CD4-positive, alpha-beta T cell treated with Interleukin-6 at 100 ng/mL for 8 hours (primary cell): ENCODE results near the gene NRG2.

Experiments
- DNase-seq: peaks from one replicate; pipeline ENCODE4 v3.0.0-alpha.2; 2020; ENCODE audit warnings: mixed read lengths, low spot score

The NRG2 gene

DNA sequence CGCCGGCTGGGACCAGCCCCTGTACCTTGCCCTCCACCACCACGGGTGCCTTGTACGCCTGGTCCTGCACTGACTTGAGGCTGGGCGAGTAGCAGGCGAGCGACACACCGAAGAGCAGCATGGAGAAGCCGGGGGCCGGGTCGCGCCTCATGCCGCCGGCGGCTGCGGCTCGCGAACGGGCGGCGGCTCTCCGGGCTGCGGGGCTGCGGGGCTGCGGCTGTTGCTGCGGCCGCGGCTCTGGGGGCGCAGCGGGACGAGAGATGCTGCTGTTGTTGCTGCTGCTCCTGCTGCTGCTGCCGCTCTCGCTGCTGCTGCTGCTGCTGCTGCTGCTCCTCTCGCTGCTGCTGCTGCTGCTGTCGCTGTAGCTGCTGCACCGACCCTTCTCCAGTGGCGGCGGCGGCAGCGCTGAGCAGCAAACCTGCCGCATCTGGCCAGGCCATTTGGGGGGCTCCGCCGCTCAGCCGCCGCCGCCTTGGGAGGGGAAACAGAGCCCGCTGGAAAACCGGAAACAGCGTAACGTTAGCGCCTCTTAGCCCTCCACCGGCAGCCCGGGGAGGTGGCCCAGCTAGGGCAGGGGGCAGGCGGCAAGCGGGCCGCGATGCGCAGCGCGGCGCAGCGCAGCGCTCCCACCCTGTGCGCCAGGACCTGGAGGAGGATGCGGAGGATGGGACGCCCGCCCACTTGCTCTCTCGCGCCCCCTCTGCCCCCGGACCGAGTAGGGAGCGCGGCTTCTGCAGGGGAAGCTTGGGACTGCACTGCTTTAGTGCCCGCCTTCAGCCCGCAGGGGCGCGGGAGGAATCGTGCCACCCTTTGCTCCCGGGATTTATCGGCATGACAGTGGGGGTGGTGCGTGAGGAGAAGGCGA, at the start of gene NRG2:
NRG2 (minus strand) TSS at position 657 of the 865 bp plus-strand sequence.
- peak; percentile 37 for DNase-seq

DNA sequence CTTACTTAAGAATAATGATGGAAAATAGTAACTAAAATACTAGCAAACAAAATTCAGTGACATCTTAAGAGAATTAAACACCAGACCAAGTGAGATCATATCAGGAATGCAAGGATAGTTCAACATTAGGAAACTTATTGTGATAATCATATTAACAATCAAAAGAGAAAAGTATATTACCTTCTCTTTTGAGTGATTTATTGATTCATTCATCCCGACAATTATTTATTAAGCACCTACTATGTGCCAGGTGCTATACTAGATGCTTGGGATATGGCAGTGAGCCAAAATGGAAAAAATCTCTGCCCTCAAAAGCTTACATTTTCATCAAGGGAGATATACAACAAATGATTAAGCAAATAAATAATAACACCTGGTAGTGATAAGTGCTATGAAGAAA, 47.2 kb upstream of the NRG2 start:
- DNase-seq, result no peak

DNA sequence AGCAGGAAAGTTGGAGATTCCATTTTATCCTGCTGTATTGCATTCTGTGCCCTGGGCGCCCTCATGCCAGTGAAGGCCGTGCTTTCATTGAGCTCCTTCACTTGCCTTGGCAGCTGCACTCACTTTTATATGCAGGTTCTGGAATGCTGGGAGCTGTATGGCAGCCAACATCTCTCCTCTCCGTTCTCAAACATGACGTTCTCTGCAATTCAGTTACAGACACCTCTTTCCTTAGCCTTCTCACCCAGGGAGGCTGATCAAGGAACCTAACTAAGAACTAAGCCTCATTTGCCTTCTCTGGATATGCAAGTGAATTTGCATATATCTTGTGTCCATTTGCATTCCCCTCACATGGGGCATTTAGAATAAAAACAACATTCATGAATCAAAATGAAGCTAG, 41.4 kb upstream of the NRG2 start:
- DNase-seq, result no peak

DNA sequence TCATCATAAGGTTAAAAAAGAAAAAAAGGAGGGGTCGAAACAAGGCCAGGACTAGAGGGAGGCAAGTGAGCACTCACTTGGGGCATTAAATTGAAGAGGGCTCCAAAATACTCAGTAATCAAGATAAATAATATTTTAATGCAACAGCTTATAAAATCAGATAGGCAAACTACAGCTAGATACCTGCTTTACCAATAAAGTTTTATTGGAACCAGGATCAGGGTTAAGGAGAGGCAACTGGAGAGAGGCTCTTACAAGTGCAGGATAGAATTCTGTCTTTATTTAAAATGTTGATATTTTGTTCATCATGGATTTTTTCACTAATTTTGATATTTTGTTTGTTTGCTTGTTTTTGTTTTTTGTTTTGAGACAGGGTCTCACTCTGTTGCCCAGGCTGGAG, 40.6 kb upstream of the NRG2 start:
- DNase-seq, result no peak

DNA sequence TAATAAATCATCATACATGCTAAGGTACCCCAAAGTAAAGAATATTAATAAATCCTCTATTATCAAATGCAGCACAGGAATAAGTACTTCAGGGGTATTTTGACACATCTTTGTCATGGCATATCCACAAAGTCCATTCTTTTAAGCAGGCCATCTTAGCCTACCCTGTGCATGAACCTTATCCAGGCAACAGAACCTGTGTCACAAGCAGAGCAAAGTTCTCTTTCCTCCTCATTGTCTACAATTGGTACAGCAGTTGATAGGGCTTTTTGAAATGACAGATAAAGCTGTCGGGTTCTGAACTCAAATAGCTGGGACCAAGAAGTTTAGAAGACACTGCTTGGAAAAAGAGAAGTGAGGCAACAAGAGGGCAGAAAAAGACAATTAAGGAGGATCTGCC, 40.0 kb upstream of the NRG2 start:
- no peak for DNase-seq

DNA sequence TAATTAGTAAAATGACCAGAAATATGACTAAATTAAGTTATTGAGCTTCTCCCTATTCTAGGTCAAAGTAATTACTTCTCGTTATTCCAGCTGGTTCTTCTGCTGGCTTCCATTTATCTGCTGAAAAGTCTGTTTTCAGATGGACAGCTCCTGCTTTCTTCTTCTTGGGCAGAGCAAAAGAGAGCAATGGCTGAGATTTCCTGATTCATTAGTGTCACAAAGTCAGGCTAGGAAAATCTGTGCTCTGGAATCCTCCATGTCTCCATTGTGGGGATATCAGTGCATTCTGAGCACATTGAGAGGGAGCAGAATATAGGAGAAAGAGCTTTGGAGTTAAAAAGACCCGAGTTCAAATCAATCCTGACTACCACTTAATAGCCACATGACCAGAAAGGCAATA, 33.7 kb upstream of the NRG2 start:
- DNase-seq, result no peak

DNA sequence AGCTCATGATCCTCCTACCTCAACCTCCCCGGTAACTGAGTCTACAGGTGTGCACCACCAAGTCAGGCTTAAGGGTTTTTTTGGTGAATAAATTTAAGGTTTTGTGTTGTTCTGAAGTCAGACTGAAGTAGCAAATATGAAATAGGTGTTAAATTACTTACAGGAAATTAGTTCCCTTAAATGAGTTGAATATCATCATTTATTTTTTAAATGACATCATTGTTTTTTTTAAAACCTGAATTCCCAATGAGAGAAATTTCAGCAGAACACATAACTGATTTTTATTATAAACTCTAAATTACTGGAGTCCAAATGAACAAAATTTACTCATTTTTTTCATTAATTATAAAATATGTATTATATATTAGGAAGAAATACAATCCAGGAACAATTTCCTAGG, 33.0 kb upstream of the NRG2 start:
- no peak for DNase-seq

DNA sequence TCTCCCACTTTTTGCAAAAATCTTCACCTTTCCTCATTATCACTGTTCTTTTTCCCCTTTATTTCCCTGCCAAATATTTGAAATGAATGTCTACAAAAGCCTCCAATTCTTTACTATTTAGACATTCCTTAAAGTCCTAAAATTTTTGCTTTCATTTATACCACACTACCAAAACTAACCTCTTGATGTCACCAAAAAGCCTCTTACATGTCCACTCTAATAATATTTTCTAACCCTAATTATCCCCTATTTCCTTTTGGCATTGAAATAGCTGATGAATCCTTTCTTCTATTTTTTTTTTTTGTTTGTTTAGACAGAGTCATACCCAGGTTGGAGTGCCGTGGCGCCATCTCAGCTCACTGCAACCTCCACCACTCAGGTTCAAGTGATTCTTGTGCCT, 32.3 kb upstream of the NRG2 start:
- DNase-seq, result no peak

DNA sequence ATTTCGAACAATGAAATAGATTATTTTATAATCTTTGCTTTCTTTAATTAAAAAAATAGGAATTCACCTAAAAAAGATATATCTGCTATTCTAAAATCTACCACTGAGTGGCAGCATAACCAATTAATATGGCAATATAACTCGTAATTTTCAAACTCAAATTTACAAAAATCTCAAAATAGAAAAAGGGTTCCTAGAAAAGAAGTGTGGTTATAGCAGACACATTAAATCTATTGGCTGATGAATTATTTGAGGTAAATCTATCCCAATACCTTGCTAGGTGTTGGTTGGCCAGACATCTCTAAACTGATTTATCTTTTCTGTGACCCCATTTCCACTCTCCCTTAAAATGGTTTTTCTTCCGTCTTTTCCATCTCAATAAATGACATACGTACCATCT, 30.2 kb upstream of the NRG2 start:
- peak; percentile 17 for DNase-seq

DNA sequence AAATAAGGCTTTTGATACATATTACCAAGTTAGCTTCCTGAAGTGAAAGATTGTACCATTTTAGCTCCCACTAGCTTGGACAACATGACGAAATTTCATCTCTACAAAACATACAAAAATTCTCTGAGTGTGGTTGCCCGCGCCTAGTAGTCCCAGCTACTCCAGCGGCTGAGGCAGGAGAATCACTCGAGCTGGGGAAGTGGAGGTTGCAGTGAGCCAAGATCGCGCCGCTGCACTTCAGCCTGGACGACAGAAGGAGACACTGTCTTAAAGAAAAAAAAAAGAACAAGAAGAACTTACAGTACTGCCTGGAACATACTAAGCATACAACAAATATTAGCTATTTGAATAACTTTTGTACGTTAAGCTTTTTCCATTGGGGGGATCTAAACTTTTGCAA, 29.7 kb upstream of the NRG2 start:
- DNase-seq, result no peak

DNA sequence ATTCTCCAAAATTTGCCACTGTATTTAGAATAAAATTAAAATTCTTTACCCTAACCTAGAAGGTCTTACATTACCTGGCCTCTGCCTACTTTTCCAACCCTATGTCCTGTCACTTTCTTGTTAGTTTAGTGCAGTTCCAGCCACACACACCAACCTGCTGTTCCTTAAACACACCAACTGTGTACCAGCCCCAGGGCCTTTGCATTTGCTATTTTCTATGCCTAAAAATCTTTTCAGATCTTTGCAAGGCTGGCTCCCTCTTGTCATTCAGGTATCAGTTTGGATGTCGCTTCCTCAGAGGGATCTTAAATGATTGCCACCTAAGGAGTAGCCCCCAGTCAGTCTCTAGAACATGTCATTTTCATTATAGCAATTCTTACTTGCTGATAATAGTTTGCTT, 17.7 kb upstream of the NRG2 start:
- DNase-seq, result no peak

DNA sequence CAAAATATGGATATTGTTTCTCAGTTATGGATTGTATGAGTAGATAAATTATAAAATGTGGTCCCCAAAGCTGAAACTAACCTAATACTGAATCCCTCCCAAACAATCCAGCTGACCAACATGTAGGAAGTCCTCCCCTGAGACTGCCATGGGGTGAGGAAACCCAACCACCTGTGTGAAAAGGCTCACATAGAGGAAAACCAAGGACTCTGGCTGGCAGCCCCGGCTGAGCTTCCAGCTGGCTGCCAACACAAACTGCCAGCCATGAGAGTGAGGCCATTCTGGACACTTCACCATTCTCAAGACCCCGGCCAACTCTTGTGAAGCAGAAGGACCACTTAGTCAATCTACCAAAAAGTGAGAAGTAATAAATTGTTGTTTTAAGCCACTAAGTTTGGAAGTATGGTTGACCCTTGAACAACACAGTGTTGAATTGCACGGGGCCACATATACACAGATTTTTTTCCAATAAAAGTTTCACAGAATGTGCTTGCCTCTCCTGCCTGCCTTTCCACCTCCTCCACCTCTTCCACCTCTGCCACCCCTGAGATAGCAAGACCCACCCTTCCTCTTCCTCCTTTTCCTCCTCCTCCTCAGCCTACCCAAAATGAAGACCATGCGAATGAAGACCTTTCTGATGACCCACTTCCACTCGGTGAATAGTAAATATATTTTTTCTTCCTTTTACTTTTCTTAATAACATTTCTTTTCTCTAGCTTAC, 15.3 kb upstream of the NRG2 start:
- no peak for DNase-seq

DNA sequence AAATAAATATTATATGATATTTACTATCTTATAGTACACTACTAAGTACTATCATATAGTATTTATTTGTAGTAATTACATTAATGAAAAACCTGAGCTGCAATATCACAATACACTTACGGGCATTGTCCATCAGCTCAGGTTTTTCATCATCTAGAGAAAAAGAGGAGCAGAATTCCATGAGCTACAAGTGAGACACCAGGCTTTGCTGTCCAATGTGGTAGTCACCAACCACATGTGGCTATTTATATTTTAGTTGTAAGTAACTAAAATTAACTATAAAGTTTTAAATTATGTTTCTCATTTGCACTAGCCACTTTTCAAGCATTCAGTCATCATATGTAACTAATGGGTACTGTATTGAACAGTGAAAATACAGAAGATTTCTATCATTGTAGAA, 13.8 kb upstream of the NRG2 start:
- no peak for DNase-seq

DNA sequence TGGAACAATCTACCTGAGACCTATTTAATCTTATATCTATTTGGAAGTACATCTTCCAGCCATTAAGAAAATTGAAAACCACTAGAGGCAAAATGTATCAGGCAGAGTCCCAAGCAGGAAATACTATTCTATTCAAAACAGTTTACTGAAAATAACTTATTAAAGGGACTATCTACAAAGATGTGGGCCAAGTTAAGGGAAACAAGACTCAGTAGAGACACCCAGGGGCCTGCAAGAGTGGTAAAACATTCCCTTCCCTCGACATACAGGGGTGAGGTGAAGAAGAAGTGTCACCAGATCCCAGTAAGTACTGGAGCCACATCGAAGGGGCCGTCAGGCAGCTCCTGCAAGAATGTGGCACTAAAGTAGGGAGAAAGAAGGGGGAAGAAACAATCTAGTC, 12.1 kb upstream of the NRG2 start:
- no peak for DNase-seq

DNA sequence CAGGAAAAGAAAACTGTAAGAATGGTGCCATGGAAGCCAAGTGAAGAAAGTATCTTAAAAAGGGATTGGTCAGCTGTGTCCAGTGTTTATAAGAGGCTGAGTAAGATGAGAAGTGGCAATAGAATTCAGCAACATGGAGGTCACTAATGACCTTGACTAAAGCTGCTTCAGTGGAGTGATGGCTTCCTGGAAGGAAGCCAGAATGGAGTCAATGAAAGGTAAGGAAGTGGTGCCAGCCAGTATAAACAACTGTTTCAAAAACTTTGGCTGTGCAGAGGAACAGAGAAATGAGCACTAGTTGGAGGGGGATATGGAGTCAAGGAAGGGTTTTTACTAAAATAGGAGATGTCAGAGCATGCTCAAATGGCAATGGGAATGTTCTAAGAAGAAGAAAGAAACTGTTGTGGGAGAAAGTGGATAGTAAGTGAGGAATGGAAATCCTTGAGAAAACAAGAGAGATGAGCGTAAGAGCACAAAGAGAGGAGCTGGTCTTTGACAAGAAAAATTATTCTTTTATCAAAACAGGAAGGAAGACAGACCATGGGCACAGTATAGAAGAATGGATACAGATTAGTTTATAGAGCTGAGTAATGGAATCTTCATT, 11.1 kb upstream of the NRG2 start:
- no peak for DNase-seq

DNA sequence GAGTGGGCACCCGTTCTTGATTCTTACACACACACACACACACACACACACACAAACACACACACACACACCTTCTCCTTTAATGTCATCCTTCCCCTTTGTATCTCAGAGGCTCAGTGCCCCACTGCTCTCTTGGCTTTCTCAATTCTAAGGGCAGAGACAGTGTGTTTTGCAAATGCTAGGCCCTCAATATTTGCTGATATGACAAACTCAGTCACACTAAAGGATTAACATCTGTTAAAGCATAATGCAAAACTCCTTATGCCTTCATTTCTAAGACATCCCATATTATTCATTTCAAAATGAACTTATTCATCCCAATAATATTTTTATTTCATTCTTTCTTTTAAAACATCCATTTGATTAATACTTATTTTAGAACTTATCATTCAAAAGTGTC, 8.9 kb upstream of the NRG2 start:
- DNase-seq, result no peak

DNA sequence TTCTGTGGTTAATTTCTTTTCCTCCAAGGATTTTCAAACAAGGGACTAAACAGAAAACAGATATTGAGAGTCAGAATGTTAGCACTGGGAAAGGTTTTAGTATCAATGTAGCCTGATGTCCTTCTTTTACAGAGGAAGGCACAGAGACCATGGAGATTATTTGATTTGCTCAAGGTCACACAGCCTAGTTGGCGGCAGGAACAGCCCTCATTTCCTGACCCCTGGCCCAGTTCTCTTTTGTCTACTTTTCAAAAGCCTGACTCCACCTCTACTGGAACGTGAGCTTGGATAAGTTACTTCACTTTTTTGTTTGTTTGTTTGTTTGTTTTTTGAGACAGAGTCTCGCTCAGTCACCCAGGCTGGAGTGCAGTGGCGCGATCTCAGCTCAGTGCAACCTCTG, 6.6 kb upstream of the NRG2 start:
- DNase-seq, result no peak

DNA sequence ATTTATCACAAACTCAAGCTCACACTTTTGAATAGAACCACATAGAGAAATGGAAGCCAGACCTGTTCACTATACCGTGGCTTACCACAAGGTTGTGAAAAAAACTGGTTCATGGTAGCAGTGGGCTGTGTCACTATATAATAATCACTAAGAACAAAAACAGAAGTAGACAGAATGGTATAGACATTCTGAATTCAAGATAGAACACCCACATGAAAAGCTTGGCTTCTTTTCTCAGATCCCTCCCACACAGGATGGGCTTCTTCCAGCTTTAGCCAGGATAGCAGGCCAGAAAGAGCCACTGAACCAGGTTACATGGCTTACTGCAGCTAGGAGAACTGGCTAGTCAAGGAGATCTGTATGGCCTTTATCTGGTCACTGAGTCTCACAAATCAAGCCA, 6.1 kb upstream of the NRG2 start:
- DNase-seq, result no peak

DNA sequence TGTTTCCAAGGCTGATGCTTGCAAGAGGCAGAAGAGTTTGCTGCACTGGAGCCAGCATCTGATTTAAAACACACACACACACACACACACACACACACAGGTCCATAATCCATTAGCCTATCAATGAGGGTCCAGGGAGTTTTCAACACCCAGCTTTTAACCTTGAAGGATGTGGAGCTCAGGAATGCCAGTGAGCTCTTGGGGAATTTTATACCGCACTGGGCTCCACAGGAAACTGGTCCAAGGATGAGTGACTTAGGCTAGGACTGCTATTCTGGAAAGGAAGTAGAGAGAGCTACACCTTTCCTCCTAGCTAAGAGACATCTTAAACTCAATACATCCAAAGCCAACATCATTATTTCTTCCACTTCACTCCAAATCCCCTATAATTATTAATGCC, 942 bp upstream of the NRG2 start:
- no peak for DNase-seq

DNA sequence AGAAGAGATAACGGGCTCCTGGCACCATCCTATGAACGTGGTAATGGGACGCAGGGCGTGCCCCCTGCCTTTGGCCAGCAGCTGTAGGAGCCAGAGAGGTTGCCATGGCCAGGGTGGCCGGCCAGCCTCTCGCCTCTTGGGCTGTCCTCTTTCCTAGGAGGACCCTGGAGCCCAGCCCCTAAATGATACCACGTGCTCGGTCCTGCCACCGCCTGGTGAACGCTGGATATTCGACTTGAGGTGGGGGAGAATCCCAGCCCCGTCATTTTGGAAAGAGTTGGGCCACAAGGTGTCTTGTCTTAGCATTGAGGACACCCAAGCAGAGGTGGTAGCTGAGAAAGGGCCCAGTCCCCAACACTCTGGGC, 391 bp upstream of the NRG2 start:
- no peak for DNase-seq

DNA sequence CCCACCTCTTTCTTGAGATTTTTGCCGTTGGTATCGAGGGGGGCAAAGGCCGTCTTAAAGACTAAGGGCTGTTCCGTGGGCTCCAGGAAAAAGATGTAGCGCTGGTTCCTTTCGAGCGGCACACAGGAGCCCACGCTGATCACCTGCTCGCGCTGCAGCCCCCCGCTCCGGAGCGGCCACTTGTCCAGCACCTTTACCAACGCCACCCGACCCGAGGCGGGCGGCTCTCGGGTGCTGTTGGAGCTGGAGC, 781 bp downstream of the NRG2 start:
- no peak for DNase-seq

DNA sequence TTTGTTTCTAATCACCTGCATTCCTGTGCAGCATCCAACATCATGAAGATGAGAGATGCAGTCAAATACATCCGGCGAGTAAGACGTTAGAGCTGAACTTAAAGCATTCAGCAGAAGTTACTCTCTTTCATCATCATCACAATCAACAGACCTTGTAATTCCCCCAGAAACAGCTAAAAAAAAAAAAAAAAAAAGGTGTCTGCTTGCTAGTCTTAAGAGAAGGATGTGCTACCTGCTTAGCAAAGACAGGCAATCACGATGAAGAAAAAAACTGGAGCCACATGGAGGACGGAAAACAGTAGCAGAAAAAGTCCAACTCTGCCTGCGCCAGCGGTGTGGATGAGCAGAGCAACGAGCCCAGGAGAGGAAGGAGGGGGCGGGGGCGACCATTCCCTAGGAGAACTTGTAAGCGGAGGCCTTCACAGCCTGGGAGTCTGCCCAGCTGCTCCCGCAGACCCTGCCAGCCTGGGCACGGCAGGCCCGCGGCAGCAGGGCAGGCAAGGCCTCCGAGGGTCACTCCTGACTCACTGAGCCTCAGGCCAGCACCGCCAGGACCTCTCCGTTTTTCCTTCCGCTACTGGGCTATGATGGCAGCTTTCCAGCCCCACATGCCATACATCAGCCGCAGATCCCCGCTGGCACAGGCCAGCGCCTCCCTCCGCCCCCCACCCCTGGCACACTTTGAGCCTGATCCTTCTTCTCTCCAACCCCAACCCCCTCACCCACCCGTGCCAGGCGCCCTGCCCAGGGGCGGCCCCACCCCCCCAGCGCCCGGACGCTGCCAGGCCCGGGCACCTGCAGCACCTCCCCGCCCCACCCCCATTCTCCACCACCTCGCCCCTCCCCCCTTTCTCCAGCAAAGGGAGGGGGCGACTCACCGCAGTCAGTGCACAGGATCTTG, 1.4 kb downstream of the NRG2 start:
- no peak for DNase-seq

DNA sequence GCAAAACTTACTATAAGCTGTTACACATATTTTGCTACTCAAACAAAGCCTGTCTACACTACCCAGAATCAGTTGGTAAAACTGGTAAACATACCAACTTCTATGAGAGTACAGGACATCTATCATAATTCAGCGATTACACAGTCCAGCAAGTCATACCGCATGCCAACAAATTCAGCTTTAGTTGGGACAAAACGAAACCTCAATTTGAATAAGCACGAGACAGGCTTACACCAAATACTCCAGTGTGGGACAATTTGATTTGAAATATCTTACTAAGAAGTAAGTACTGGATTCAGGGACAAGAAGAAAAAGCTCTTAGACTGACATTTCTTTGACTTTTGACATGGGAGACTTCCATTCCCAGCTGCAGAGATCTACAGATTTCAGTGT, 2.0 kb downstream of the NRG2 start:
- no peak for DNase-seq
